Naive B cell (primary cell): ENCODE measurements around the gene PC. TPM values are rescaled to one million over a fixed set of nuclear protein-coding genes. Genes with fewer than 3 reads are reported as not detected.

Source experiments
- ATAC-seq, 2 donors: fragments of 150-1000 bp; cut with Tn5 transposase; 2 replicates each; pipeline ENCODE4 v1.10.0; 2021; ENCODE audit warnings: low read depth in 2 of 2, mild to moderate bottlenecking in 2 of 2, moderate library complexity in 2 of 2
- DNase-seq: peaks from one replicate; pipeline ENCODE4 v3.0.0; 2022
- H3K27ac Mint-ChIP-seq, 6 donors: one replicate each; pipeline ENCODE4 v1.8.0; 2020 to 2022; ENCODE audit warnings: mild to moderate bottlenecking in 6 of 6, mixed read lengths in 6 of 6, moderate library complexity in 5 of 6, inconsistent platforms in 2 of 6
- H3K27me3 Mint-ChIP-seq, 3 donors: one replicate each; pipeline ENCODE4 v1.8.0; 2021 to 2022; ENCODE audit warnings: mixed read lengths in 3 of 3, mild to moderate bottlenecking in 1 of 3
- H3K36me3 Mint-ChIP-seq, 2 donors: one replicate each; pipeline ENCODE4 v1.8.0; 2020 to 2022; ENCODE audit warnings: mixed read lengths in 2 of 2, inconsistent platforms in 1 of 2, mild to moderate bottlenecking in 1 of 2
- H3K4me1 Mint-ChIP-seq, 3 donors: one replicate each; pipeline ENCODE4 v1.8.0; 2020 to 2022; ENCODE audit warnings: mixed read lengths in 3 of 3, inconsistent platforms in 1 of 3, mild to moderate bottlenecking in 1 of 3, moderate library complexity in 1 of 3
- H3K4me3 Mint-ChIP-seq, 8 donors: one replicate each; pipeline ENCODE4 v1.8.0; 2020 to 2022; ENCODE audit warnings: mild to moderate bottlenecking in 8 of 8, mixed read lengths in 8 of 8, moderate library complexity in 8 of 8, inconsistent platforms in 2 of 8
- H3K9me3 Mint-ChIP-seq, 7 donors: one replicate each; pipeline ENCODE4 v1.8.0; 2020 to 2022; ENCODE audit warnings: mixed read lengths in 7 of 7, mild to moderate bottlenecking in 5 of 7, inconsistent platforms in 2 of 7, moderate library complexity in 1 of 7
- polyA plus RNA-seq, 6 donors: library from polyadenylated mRNA; unstranded; fragments of 300-500 nt; fragmentation: Illumina TruSeq; gene quantifications; one replicate each; pipeline ENCODE4 v1.2.3, GENCODE V29; 2021; ENCODE audit warnings: low read depth in 6 of 6

The PC gene
- polyA plus RNA-seq, 6 donors from 2014 or later, result 0.96 to 4.2 (median 1.7) TPM

- peak overlapping the region in 2 of 6 donors; percentile 76 to 87 for H3K27ac Mint-ChIP-seq
- ATAC-seq (no peak), DNase-seq (no peak)
- H3K36me3 Mint-ChIP-seq, result no peaks in the 10 kb centered on the region
- no peaks in the 10 kb centered on the region for H3K27me3 Mint-ChIP-seq
- H3K9me3 Mint-ChIP-seq, result no peaks in the 10 kb centered on the region
- H3K4me1 Mint-ChIP-seq, result peaks cover 8 to 16% (median 13%) of the 10 kb centered on the region in 3 donors
- peak overlapping the region in 1 of 8 donors; percentile 40 for H3K4me3 Mint-ChIP-seq
Measured at GRCh38 chr11:66867425-66868040, 90.7 kb downstream of the PC start.

- Mint-ChIP-seq H3K4me1 (peaks cover 8 to 16% (median 13%) of the 10 kb centered on the region in 3 donors), H3K4me3 (no peak overlapping the region)
Measured at GRCh38 chr11:66866511-66866986, 91.6 kb downstream of the PC start.

GRCh38 chr11:66866007-66866406 is 92.2 kb downstream of the PC start:
- Mint-ChIP-seq H3K36me3 (no peaks in the 10 kb centered on the region), H3K9me3 (no peaks in the 10 kb centered on the region)

More at GRCh38 chr11:66866511-66866986, 91.6 kb downstream of the PC start:
- no peaks in the 10 kb centered on the region for H3K36me3 Mint-ChIP-seq
- no peaks in the 10 kb centered on the region for H3K27me3 Mint-ChIP-seq
- DNase-seq, result no peak
- no peaks in the 10 kb centered on the region for H3K9me3 Mint-ChIP-seq
- H3K27ac Mint-ChIP-seq, result no peak overlapping the region
- ATAC-seq, result no peak

GRCh38 chr11:66864924-66865697 is 93.1 kb downstream of the PC start:
- no peak overlapping the region for H3K4me3 Mint-ChIP-seq
- H3K27me3 Mint-ChIP-seq, result no peaks in the 10 kb centered on the region

More at GRCh38 chr11:66866007-66866406, 92.2 kb downstream of the PC start:
- Mint-ChIP-seq H3K4me1 (peaks cover 8 to 16% (median 13%) of the 10 kb centered on the region in 3 donors), H3K27me3 (no peaks in the 10 kb centered on the region), H3K27ac (no peak overlapping the region), H3K4me3 (no peak overlapping the region)
- ATAC-seq (no peak), DNase-seq (no peak)

GRCh38 chr11:66864172-66864901 is 93.8 kb downstream of the PC start:
- H3K4me1 Mint-ChIP-seq, result peaks cover 8 to 14% (median 13%) of the 10 kb centered on the region in 3 donors
- no peak for DNase-seq
- no peak for ATAC-seq
- no peaks in the 10 kb centered on the region for H3K27me3 Mint-ChIP-seq
- peak overlapping the region in 1 of 6 donors; percentile 74 for H3K27ac Mint-ChIP-seq
- H3K4me3 Mint-ChIP-seq, result no peak overlapping the region
- H3K9me3 Mint-ChIP-seq, result no peaks in the 10 kb centered on the region
- H3K36me3 Mint-ChIP-seq, result no peaks in the 10 kb centered on the region

More at GRCh38 chr11:66864924-66865697, 93.1 kb downstream of the PC start:
- ATAC-seq (no peak), DNase-seq (no peak)
- no peaks in the 10 kb centered on the region for H3K9me3 Mint-ChIP-seq
- H3K36me3 Mint-ChIP-seq, result no peaks in the 10 kb centered on the region
- H3K27ac Mint-ChIP-seq, result no peak overlapping the region
- H3K4me1 Mint-ChIP-seq, result peaks cover 8 to 16% (median 13%) of the 10 kb centered on the region in 3 donors

- H3K4me1 Mint-ChIP-seq, result peaks cover 5 to 7% (median 6%) of the 10 kb centered on the region in 3 donors
- no peak overlapping the region for H3K27ac Mint-ChIP-seq
- no peaks in the 10 kb centered on the region for H3K36me3 Mint-ChIP-seq
- ATAC-seq, result no peak
- no peak for DNase-seq
- no peaks in the 10 kb centered on the region for H3K9me3 Mint-ChIP-seq
- peak overlapping the region in 1 of 8 donors; percentile 70 for H3K4me3 Mint-ChIP-seq
- H3K27me3 Mint-ChIP-seq, result no peaks in the 10 kb centered on the region
Measured at GRCh38 chr11:66863428-66864125, 94.6 kb downstream of the PC start.

- ATAC-seq, result no peak
- H3K27ac Mint-ChIP-seq, result no peak overlapping the region
- H3K4me3 Mint-ChIP-seq, result peak overlapping the region in 1 of 8 donors; percentile 39
- H3K36me3 Mint-ChIP-seq, result no peaks in the 10 kb centered on the region
- no peaks in the 10 kb centered on the region for H3K9me3 Mint-ChIP-seq
- no peak for DNase-seq
- peaks cover 0 to 6% (median 4%) of the 10 kb centered on the region in 3 donors for H3K4me1 Mint-ChIP-seq
- no peaks in the 10 kb centered on the region for H3K27me3 Mint-ChIP-seq
Measured at GRCh38 chr11:66862559-66863037, 95.6 kb downstream of the PC start.

- Mint-ChIP-seq H3K27me3 (no peaks in the 10 kb centered on the region), H3K4me1 (peaks cover 0 to 6% (median 4%) of the 10 kb centered on the region in 3 donors), H3K9me3 (no peaks in the 10 kb centered on the region), H3K36me3 (no peaks in the 10 kb centered on the region), H3K27ac (no peak overlapping the region), H3K4me3 (no peak overlapping the region)
- no peak for ATAC-seq
- DNase-seq, result no peak
Measured at GRCh38 chr11:66861774-66862558, 96.2 kb downstream of the PC start.

- H3K27me3 Mint-ChIP-seq, result no peaks in the 10 kb centered on the region
- ATAC-seq, result no peak
Measured at GRCh38 chr11:66861038-66861773, 97.0 kb downstream of the PC start.

GRCh38 chr11:66860449-66860831 is 97.7 kb downstream of the PC start:
- no peak for ATAC-seq
- Mint-ChIP-seq H3K36me3 (no peaks in the 10 kb centered on the region), H3K9me3 (peaks cover 0 to 2% (median 0%) of the 10 kb centered on the region in 7 donors), H3K4me3 (peak overlapping the region in 1 of 8 donors; percentile 51), H3K27me3 (no peaks in the 10 kb centered on the region), H3K27ac (no peak overlapping the region), H3K4me1 (peaks cover 6 to 11% (median 8%) of the 10 kb centered on the region in 3 donors)
- no peak for DNase-seq

More at GRCh38 chr11:66861038-66861773, 97.0 kb downstream of the PC start:
- H3K36me3 Mint-ChIP-seq, result no peaks in the 10 kb centered on the region
- no peak for DNase-seq
- no peaks in the 10 kb centered on the region for H3K9me3 Mint-ChIP-seq
- H3K27ac Mint-ChIP-seq, result no peak overlapping the region
- no peak overlapping the region for H3K4me3 Mint-ChIP-seq
- peaks cover 0 to 6% (median 4%) of the 10 kb centered on the region in 3 donors for H3K4me1 Mint-ChIP-seq

GRCh38 chr11:66859686-66860448 is 98.3 kb downstream of the PC start:
- peak overlapping the region in 1 of 8 donors; percentile 51 for H3K4me3 Mint-ChIP-seq
- DNase-seq (no peak), ATAC-seq (no peak)
- H3K4me1 Mint-ChIP-seq, result peaks cover 8 to 12% (median 9%) of the 10 kb centered on the region in 3 donors
- peaks cover 0 to 2% (median 0%) of the 10 kb centered on the region in 7 donors for H3K9me3 Mint-ChIP-seq
- no peaks in the 10 kb centered on the region for H3K36me3 Mint-ChIP-seq
- H3K27me3 Mint-ChIP-seq, result no peaks in the 10 kb centered on the region
- H3K27ac Mint-ChIP-seq, result no peak overlapping the region
